ENCODE data around the gene METAP1.
"Not testable (repeated sequence)": the region's sequence is repeated elsewhere in the genome, so short reads cannot be mapped to it uniquely, and the experiment has no call there.

Gene METAP1

DNA sequence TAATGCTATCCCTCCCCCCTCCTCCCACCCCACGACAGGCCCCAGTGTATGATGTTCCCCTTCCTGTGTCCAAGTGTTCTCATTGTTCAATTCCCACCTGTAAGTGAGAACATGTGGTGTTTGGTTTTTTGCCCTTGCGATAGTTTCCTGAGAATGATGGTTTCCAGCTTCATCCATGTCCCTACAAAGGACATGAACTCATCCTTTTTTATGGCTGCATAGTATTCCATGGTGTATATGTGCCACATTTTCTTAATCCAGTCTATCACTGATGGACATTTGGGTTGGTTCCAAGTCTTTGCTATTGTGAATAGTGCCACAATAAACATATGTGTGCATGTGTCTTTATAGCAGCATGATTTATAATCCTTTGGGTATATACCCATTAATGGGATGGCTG is 70.0 kb downstream of the METAP1 start:
- H3K4me3 ChIP-seq (ENCODE audit: low read depth, low read length); H3K9me3 ChIP-seq (ENCODE audit: control insufficient read depth, insufficient read depth, low read length); H3K4me1 ChIP-seq (ENCODE audit: control insufficient read depth, insufficient read depth, low read length); H3K9ac ChIP-seq (ENCODE audit: low read depth, low read length); H3K27me3 ChIP-seq (ENCODE audit: control insufficient read depth, insufficient read depth, low read length); H3K36me3 ChIP-seq (ENCODE audit: control insufficient read depth, insufficient read depth, low read length): not testable (repeated sequence)

DNA sequence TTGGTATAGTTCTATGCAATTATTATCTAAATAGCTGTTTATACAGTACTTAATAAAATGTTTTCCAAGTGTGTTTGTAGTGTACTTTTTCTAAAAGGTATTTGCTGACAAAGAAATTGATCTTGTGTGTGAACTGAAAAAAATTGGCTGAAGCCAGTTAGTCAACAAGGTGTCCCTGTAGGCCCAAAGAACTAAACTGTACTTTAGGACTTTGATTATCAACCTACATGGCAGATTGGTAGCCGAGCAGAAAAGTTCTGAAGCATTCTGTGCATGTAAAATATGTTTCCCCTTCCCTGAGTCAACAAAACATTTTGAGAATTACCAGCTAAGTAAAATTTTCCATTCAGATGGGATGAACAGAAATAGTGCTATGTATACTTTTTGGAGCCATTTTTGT is 72.1 kb downstream of the METAP1 start:
- Histone ChIP-seq H3K4me1 (ENCODE audit: control insufficient read depth, insufficient read depth, low read length) (no peaks in the 10 kb centered on the region), H3K27me3 (ENCODE audit: control insufficient read depth, insufficient read depth, low read length) (no peaks in the 10 kb centered on the region), H3K9ac (ENCODE audit: low read depth, low read length) (no peak overlapping the region), H3K9me3 (ENCODE audit: control insufficient read depth, insufficient read depth, low read length) (no peaks in the 10 kb centered on the region), H3K36me3 (ENCODE audit: control insufficient read depth, insufficient read depth, low read length) (peaks cover 9% of the 10 kb centered on the region), H3K4me3 (ENCODE audit: low read depth, low read length) (no peak overlapping the region)

DNA sequence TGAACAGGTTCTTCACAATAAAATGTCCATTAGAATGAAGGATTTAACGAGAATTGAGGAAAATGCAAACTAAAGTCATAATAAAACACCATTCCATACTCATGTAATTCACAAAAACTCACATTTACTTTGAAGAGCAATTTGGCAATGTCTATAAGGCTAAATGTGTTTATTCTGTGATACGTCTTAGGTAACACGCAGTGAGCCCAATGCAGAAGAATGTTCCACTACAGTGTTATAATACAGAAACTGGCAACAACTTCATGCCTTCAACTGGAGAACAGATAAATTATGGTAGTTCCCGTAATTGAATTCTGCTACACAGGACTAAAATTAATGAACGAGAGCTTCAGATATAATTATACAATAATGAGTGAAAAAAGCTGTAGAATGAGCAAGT is 75.6 kb downstream of the METAP1 start:
- Histone ChIP-seq H3K9me3 (ENCODE audit: control insufficient read depth, insufficient read depth, low read length) (no peaks in the 10 kb centered on the region), H3K9ac (ENCODE audit: low read depth, low read length) (no peak overlapping the region), H3K36me3 (ENCODE audit: control insufficient read depth, insufficient read depth, low read length) (peaks cover 19% of the 10 kb centered on the region), H3K4me1 (ENCODE audit: control insufficient read depth, insufficient read depth, low read length) (no peaks in the 10 kb centered on the region), H3K4me3 (ENCODE audit: low read depth, low read length) (no peak overlapping the region), H3K27me3 (ENCODE audit: control insufficient read depth, insufficient read depth, low read length) (no peaks in the 10 kb centered on the region)

DNA sequence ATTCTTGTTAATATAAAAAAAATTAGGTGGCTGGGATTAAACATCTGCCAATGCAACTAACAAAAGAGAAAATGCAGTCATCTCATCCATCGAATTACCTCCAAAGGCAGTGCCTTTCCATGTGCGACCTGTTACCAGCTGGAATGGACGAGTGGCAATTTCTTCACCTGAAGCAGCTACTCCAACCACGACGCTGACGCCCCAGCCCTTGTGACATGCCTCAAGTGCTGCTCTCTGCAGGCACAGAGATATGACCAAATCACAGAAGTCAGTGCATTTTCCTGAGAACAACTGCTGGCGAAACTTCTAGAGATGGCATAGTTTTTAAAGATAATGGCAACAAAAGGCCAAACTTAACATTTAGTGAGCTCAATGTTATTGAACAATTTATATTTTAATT is 79.3 kb downstream of the METAP1 start:
- peaks cover 29% of the 10 kb centered on the region for H3K36me3 ChIP-seq (ENCODE audit: control insufficient read depth, insufficient read depth, low read length)
- H3K4me3 ChIP-seq (ENCODE audit: low read depth, low read length), result no peak overlapping the region

DNA sequence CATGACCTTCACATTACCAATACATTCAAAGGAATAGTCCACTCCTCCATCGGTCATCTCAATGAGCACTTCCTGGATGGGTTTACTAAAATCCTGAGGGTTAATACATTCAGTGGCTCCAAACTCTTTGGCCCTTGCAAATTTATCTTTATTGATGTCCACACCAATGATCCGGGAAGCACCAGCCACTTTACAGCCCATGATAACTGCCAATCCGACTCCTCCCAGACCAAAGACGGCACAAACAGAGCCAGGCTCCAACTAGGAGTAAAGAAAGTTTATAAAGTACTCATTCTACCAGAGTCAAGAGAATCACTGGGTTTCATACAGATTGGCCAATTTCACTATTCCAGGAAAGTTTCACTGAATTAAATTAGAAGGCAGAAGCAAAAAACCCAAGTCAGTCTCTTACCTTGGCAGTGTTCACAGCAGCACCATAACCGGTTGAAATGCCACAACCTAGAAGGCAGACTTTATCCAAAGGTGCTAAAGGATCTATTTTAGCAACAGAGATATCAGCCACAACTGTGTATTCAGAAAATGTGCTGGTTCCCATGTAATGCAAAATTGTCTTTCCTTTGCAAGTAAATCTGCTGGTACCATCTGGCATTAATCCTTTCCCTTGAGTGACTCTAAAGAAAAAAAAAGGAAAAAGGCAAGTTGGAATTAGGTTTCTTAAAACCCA is 80.9 kb downstream of the METAP1 start:
- H3K9me3 ChIP-seq (ENCODE audit: control insufficient read depth, insufficient read depth, low read length), result no peaks in the 10 kb centered on the region
- no peaks in the 10 kb centered on the region for H3K27me3 ChIP-seq (ENCODE audit: control insufficient read depth, insufficient read depth, low read length)
- no peaks in the 10 kb centered on the region for H3K4me1 ChIP-seq (ENCODE audit: control insufficient read depth, insufficient read depth, low read length)
- no peak overlapping the region for H3K9ac ChIP-seq (ENCODE audit: low read depth, low read length)
- peaks cover 34% of the 10 kb centered on the region for H3K36me3 ChIP-seq (ENCODE audit: control insufficient read depth, insufficient read depth, low read length)
- H3K4me3 ChIP-seq (ENCODE audit: low read depth, low read length), result no peak overlapping the region

More for the DNA sequence above, 79.3 kb downstream of the METAP1 start:
- H3K9ac ChIP-seq (ENCODE audit: low read depth, low read length), result no peak overlapping the region
- no peaks in the 10 kb centered on the region for H3K9me3 ChIP-seq (ENCODE audit: control insufficient read depth, insufficient read depth, low read length)
- H3K27me3 ChIP-seq (ENCODE audit: control insufficient read depth, insufficient read depth, low read length), result no peaks in the 10 kb centered on the region
- no peaks in the 10 kb centered on the region for H3K4me1 ChIP-seq (ENCODE audit: control insufficient read depth, insufficient read depth, low read length)

DNA sequence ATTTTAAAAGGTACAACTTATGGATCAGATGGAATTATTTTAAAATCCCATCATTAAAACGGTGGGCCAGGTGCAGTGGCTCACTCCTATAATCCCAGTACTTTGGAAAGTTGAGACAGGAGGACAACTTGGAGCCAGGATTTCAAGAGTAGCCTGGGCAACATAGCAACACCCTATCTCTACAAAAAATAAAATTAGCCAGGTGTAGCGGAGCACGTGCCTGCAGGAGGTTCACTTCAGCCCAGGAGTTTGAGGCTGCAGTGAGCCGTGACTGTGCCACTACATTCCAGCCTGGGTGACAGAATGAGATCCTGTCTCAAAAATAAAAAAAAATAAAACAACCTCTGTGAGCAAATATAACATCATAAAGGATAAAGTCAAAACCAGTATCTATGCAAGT is 81.7 kb downstream of the METAP1 start:
- Histone ChIP-seq H3K9me3 (ENCODE audit: control insufficient read depth, insufficient read depth, low read length) (no peaks in the 10 kb centered on the region), H3K4me1 (ENCODE audit: control insufficient read depth, insufficient read depth, low read length) (no peaks in the 10 kb centered on the region), H3K36me3 (ENCODE audit: control insufficient read depth, insufficient read depth, low read length) (peaks cover 28% of the 10 kb centered on the region), H3K9ac (ENCODE audit: low read depth, low read length) (no peak overlapping the region), H3K4me3 (ENCODE audit: low read depth, low read length) (no peak overlapping the region), H3K27me3 (ENCODE audit: control insufficient read depth, insufficient read depth, low read length) (no peaks in the 10 kb centered on the region)

DNA sequence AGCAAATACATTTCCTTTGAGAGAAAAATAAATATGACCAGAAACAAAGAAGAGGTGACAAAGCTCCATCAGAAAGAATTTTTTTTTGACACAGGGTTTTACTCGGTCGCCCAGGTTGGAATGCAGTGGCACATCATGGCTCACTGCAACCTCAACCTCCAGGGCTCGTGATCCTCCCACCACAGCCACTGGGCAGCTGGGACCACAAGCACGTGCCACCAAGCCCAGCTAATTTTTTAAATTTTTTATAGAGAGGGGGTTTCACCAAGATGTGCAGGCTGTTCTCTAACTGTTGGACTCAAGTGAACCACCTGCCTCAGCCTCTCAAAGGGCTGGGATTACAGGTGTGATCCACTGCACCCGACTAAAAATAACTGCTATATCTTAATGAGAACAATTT is 82.8 kb downstream of the METAP1 start:
- Histone ChIP-seq H3K27me3 (ENCODE audit: control insufficient read depth, insufficient read depth, low read length) (no peaks in the 10 kb centered on the region), H3K4me1 (ENCODE audit: control insufficient read depth, insufficient read depth, low read length) (no peaks in the 10 kb centered on the region), H3K9ac (ENCODE audit: low read depth, low read length) (no peak overlapping the region), H3K9me3 (ENCODE audit: control insufficient read depth, insufficient read depth, low read length) (no peaks in the 10 kb centered on the region), H3K36me3 (ENCODE audit: control insufficient read depth, insufficient read depth, low read length) (peaks cover 28% of the 10 kb centered on the region), H3K4me3 (ENCODE audit: low read depth, low read length) (no peak overlapping the region)

DNA sequence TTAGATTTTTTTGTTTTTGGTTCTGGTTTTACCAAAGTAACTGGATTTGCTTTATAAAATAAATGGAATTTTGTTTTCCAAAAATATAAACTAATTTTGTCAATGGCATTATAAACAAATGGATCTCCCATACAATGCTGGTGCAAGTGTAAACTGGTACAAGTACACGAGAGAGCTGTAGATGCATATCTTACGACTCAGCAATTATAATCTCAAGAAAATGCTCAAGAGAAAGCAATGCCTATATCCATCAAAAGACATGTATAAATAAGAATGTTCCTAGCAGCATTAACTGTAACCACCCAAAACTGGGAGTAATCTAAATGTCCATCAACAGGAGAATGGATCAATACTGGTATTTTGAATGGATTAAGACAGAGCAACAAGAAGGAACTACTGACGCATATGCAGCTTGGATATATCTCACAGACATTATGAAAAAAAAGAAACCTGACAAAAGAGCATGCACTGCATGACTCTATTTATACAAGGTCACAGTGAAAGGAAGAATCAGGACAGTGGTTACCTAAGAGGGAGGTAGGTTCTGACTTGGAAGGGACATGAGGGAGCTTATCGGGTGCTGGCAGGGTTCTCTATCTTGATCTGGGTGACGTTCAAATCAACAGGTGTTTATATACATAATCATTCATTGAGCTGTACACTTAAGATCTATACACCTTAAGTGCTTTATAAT is 83.6 kb downstream of the METAP1 start:
- no peaks in the 10 kb centered on the region for H3K9me3 ChIP-seq (ENCODE audit: control insufficient read depth, insufficient read depth, low read length)
- H3K4me1 ChIP-seq (ENCODE audit: control insufficient read depth, insufficient read depth, low read length), result no peaks in the 10 kb centered on the region
- H3K4me3 ChIP-seq (ENCODE audit: low read depth, low read length), result no peak overlapping the region
- no peak overlapping the region for H3K9ac ChIP-seq (ENCODE audit: low read depth, low read length)
- peaks cover 26% of the 10 kb centered on the region for H3K36me3 ChIP-seq (ENCODE audit: control insufficient read depth, insufficient read depth, low read length)
- no peaks in the 10 kb centered on the region for H3K27me3 ChIP-seq (ENCODE audit: control insufficient read depth, insufficient read depth, low read length)

DNA sequence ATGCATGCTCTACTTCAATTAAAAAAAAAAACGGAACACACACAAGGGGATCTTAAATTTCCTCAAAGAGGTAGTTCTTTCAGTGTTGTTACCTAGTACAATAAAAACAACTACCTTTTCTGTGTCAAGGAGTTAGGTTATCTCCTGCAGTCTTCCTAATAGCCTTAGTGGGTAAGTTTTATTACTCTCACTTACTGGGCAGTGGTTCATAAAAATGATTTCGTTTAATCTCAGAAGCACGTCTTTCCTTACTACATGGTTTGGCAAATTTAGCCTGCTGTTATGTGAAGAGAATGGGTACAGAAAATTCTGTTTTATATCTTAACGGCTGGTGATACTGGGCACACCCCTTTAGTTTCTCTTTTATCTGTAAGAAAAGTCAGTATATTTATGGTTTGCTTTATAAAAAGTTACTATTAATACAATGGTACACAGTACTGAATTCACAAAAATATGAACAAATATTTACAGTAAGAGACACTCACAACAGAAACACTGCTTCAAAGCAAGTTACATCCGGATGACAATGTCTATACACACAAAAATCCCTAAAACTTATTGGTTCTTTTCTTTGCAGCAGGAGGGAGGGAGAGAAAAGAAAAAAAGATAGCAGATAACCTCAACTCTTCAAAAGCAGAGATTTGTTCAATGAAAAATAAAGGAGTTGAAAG is 84.2 kb downstream of the METAP1 start:
- no peak overlapping the region for H3K9ac ChIP-seq (ENCODE audit: low read depth, low read length)
- no peaks in the 10 kb centered on the region for H3K27me3 ChIP-seq (ENCODE audit: control insufficient read depth, insufficient read depth, low read length)
- no peaks in the 10 kb centered on the region for H3K4me1 ChIP-seq (ENCODE audit: control insufficient read depth, insufficient read depth, low read length)
- no peak overlapping the region for H3K4me3 ChIP-seq (ENCODE audit: low read depth, low read length)
- H3K9me3 ChIP-seq (ENCODE audit: control insufficient read depth, insufficient read depth, low read length), result no peaks in the 10 kb centered on the region
- peaks cover 26% of the 10 kb centered on the region for H3K36me3 ChIP-seq (ENCODE audit: control insufficient read depth, insufficient read depth, low read length)

DNA sequence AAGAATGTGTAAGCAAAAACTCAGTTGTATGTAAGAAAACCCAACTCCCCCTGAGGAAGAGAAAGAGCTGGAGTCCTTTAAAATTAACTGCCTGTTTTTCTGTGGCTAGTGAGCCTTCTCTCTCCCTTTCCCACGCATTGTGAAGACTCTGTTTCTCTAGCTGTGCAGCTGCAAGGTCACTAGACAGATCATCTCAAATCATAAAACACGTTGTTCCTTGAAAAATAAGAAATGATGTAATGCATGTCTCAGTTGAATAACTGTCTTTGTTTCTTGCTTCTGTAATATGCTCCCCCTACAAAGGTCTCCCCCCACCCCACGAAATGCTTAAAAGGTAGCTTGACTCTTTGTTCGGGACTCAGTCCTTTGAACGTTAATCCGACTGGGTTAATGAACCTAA is 85.3 kb downstream of the METAP1 start:
- H3K36me3 ChIP-seq (ENCODE audit: control insufficient read depth, insufficient read depth, low read length), result peaks cover 28% of the 10 kb centered on the region
- H3K4me1 ChIP-seq (ENCODE audit: control insufficient read depth, insufficient read depth, low read length); H3K27me3 ChIP-seq (ENCODE audit: control insufficient read depth, insufficient read depth, low read length): not testable (repeated sequence)

DNA sequence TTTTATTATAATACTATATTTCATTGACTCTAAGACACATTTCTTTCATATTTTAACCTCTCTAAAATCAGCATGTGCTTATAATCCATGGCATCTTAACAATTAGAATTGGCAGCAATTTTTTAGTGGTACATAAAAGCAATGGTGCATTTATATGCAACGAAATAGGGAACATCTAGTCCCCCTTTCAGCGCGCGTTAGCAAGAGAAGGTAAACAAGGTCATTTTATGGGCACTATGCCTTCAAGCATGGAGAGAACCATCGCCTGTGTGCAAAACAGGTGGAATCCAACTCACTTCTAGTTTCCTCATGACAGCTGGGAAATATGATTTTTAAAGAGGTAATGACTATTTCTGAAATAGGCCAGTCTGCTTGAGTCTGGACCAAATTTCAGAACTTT is 86.7 kb downstream of the METAP1 start:
- no peaks in the 10 kb centered on the region for H3K9me3 ChIP-seq (ENCODE audit: control insufficient read depth, insufficient read depth, low read length)
- H3K4me3 ChIP-seq (ENCODE audit: low read depth, low read length), result no peak overlapping the region
- peaks cover 3% of the 10 kb centered on the region for H3K4me1 ChIP-seq (ENCODE audit: control insufficient read depth, insufficient read depth, low read length)
- H3K36me3 ChIP-seq (ENCODE audit: control insufficient read depth, insufficient read depth, low read length), result peaks cover 22% of the 10 kb centered on the region
- H3K9ac ChIP-seq (ENCODE audit: low read depth, low read length), result no peak overlapping the region
- no peaks in the 10 kb centered on the region for H3K27me3 ChIP-seq (ENCODE audit: control insufficient read depth, insufficient read depth, low read length)

More for the DNA sequence above, 85.3 kb downstream of the METAP1 start:
- H3K9me3 ChIP-seq (ENCODE audit: control insufficient read depth, insufficient read depth, low read length); H3K4me3 ChIP-seq (ENCODE audit: low read depth, low read length); H3K9ac ChIP-seq (ENCODE audit: low read depth, low read length): not testable (repeated sequence)

DNA sequence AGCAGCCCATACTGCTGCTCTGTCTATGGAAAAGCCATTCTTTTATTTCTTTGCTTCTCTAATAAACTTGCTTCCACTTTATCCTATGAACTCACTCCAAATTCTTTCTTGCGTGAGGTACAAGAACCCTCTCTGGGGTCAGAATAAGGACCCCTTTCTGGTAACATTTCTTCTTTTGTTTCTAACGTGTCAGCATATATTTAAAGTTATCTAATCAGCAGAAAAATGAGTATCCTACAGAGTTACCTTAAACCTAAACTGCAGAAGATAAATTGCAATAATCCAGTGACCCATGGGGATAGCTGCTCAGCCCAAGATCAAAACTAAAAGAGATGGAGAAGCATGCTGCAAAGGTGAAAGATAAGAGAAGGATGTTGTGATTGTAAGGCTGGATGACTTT is 89.1 kb downstream of the METAP1 start:
- Histone ChIP-seq H3K4me1 (ENCODE audit: control insufficient read depth, insufficient read depth, low read length) (peaks cover 3% of the 10 kb centered on the region), H3K9me3 (ENCODE audit: control insufficient read depth, insufficient read depth, low read length) (no peaks in the 10 kb centered on the region), H3K36me3 (ENCODE audit: control insufficient read depth, insufficient read depth, low read length) (peaks cover 17% of the 10 kb centered on the region), H3K9ac (ENCODE audit: low read depth, low read length) (no peak overlapping the region), H3K4me3 (ENCODE audit: low read depth, low read length) (no peak overlapping the region), H3K27me3 (ENCODE audit: control insufficient read depth, insufficient read depth, low read length) (no peaks in the 10 kb centered on the region)
